Kidney epithelial cell (primary cell): Measurements from ENCODE around the gene TM7SF2. TPM values are rescaled to one million over a fixed set of nuclear protein-coding genes. Genes with fewer than 3 reads are reported as not detected.

Experiments
- DNase-seq: peaks from one replicate; pipeline ENCODE4 v3.0.0-alpha.2; 2010; ENCODE audit warnings: low read depth
- H3K27me3 ChIP-seq: 2 replicates; pipeline ENCODE4 v1.6.0; 2011; ENCODE audit warnings: low read length; ENCODE audit not compliant: control insufficient read depth, insufficient read depth
- H3K36me3 ChIP-seq: 2 replicates; pipeline ENCODE4 v1.5.1; 2011; ENCODE audit warnings: low read length; ENCODE audit not compliant: control insufficient read depth, insufficient read depth
- H3K4me3 ChIP-seq: 2 replicates; pipeline ENCODE4 v1.5.1; 2011; ENCODE audit warnings: low read depth, mild to moderate bottlenecking, control low read depth, low read length
- CTCF ChIP-seq: IDR thresholded peaks from 2 replicates; pipeline ENCODE4 v1.5.1; 2011; ENCODE audit warnings: mild to moderate bottlenecking, moderate library complexity, low read length, control low read depth, inconsistent platforms; ENCODE audit not compliant: insufficient read depth, poor library complexity, severe bottlenecking
- total RNA-seq: library from RNA; depleted of rRNA; stranded (reverse); fragments of >200 nt; gene quantifications from 2 replicates; pipeline ENCODE4 v1.2.3, GENCODE V29; 2015

The TM7SF2 gene
- total RNA-seq, 1 donor from 2014 or later, result 42.6 TPM

- Histone ChIP-seq H3K36me3 (no peaks in the 10 kb centered on the region), H3K4me3 (no peak overlapping the region), H3K27me3 (no peaks in the 10 kb centered on the region)
- no peak for DNase-seq
- no peak for TF ChIP-seq CTCF
Observed at GRCh38 chr11:65160643-65161042, 49.0 kb downstream of the TM7SF2 start.

GRCh38 chr11:65163684-65164083, 52.0 kb downstream of the TM7SF2 start:
- H3K27me3 ChIP-seq, result no peaks in the 10 kb centered on the region
- H3K36me3 ChIP-seq, result no peaks in the 10 kb centered on the region

More at GRCh38 chr11:65163684-65164083, 52.0 kb downstream of the TM7SF2 start:
- no peak for TF ChIP-seq CTCF
- DNase-seq, result no peak
- H3K4me3 ChIP-seq, result no peak overlapping the region

Other genes starting within 250 kb of the TM7SF2 start
- gene EHD1, start 233.3 kb upstream of the TM7SF2 start, total RNA-seq, result 87.7 and 100 TPM in 2 replicates
- gene ATG2A, start 194.7 kb upstream of the TM7SF2 start, total RNA-seq, result 24.8 and 28.6 TPM in 2 replicates
- gene PPP2R5B, start 187.2 kb upstream of the TM7SF2 start, total RNA-seq, result 26.9 and 31.1 TPM in 2 replicates
- not detected in 2 replicates for gene GPHA2, start 176.0 kb upstream of the TM7SF2 start, total RNA-seq
- gene MAJIN, start 139.8 kb upstream of the TM7SF2 start, total RNA-seq, result 0.17 and 0.68 TPM in 2 replicates
- 1.1 and 7.3 TPM in 2 replicates for gene BATF2, start 114.9 kb upstream of the TM7SF2 start, total RNA-seq
- gene ARL2, start 97.7 kb upstream of the TM7SF2 start, total RNA-seq, result 164 and 170 TPM in 2 replicates
- 21.6 and 28.8 TPM in 2 replicates for gene SNX15, start 84.4 kb upstream of the TM7SF2 start, total RNA-seq
- gene SAC3D1, start 70.7 kb upstream of the TM7SF2 start, total RNA-seq, result 25.5 and 32.0 TPM in 2 replicates
- 13.2 and 21.7 TPM in 2 replicates for gene NAALADL1, start 53.3 kb upstream of the TM7SF2 start, total RNA-seq
- gene CDCA5, start 27.8 kb upstream of the TM7SF2 start, total RNA-seq, result 4.9 and 6.9 TPM in 2 replicates
- gene ZFPL1, start 27.6 kb upstream of the TM7SF2 start, total RNA-seq, result 49.8 and 66.1 TPM in 2 replicates
- gene VPS51, start 15.7 kb upstream of the TM7SF2 start, total RNA-seq, result 153 and 391 TPM in 2 replicates
- 21.3 and 28.1 TPM in 2 replicates for gene ZNHIT2, start 5.8 kb downstream of the TM7SF2 start, total RNA-seq
- 595 and 710 TPM in 2 replicates for gene FAU, start 10.3 kb downstream of the TM7SF2 start, total RNA-seq
- gene MRPL49, start 10.4 kb downstream of the TM7SF2 start, total RNA-seq, result 67.6 and 88.5 TPM in 2 replicates
- 23.4 and 31.0 TPM in 2 replicates for gene SYVN1, start 22.6 kb downstream of the TM7SF2 start, total RNA-seq
- not detected in 2 replicates for gene SPDYC, start 58.4 kb downstream of the TM7SF2 start, total RNA-seq
- 397 and 531 TPM in 2 replicates for gene CAPN1, start 70.1 kb downstream of the TM7SF2 start, total RNA-seq
- 8.9 and 11.5 TPM in 2 replicates for gene POLA2, start 150.1 kb downstream of the TM7SF2 start, total RNA-seq
- gene CDC42EP2, start 203.0 kb downstream of the TM7SF2 start, total RNA-seq, result 37.4 and 46.4 TPM in 2 replicates
- gene DPF2, start 222.0 kb downstream of the TM7SF2 start, total RNA-seq, result 53.9 and 59.4 TPM in 2 replicates
- 0.89 and 1.3 TPM in 2 replicates for gene TIGD3, start 242.9 kb downstream of the TM7SF2 start, total RNA-seq